SU-DHL-6 (cell line): ENCODE data around the gene ABCA5.
"Not testable (repeated sequence)": the region's sequence is repeated elsewhere in the genome, so short reads cannot be mapped to it uniquely, and the experiment has no call there.

Experiments used
- H2AFZ ChIP-seq: fragments of 200-600 bp; sonication (generic); 2 replicates; pipeline ENCODE4 v1.6.1; 2014; ENCODE audit warnings: low read depth, mild to moderate bottlenecking, moderate library complexity, mixed read lengths, antibody characterized with exemption, low read length; ENCODE audit not compliant: severe bottlenecking
- H3F3A ChIP-seq: fragments of 200-600 bp; shearing (Covaris generic); 2 replicates; pipeline ENCODE4 v1.6.0; 2016; ENCODE audit warnings: antibody characterized with exemption, mild to moderate bottlenecking; ENCODE audit not compliant: insufficient read depth
- H3K27ac ChIP-seq: fragments of 200-600 bp; sonication (generic); 2 replicates; pipeline ENCODE4 v1.5.1; 2016; ENCODE audit warnings: low read depth, mild to moderate bottlenecking, low read length, moderate library complexity, mixed read lengths
- H3K27me3 ChIP-seq: fragments of 200-600 bp; sonication (generic), shearing (Covaris generic); 2 replicates; pipeline ENCODE4 v1.6.0; 2014; ENCODE audit warnings: mild to moderate bottlenecking, low read length
- H3K36me3 ChIP-seq: fragments of 200-600 bp; sonication (generic); 2 replicates; pipeline ENCODE4 v1.6.1; 2014; ENCODE audit warnings: mild to moderate bottlenecking, low read length, mixed read lengths
- H3K4me2 ChIP-seq: fragments of 300-600, 200-600 bp; shearing (Covaris generic), sonication (generic); 2 replicates; pipeline ENCODE4 v1.6.0; 2014; ENCODE audit warnings: low read length, low read depth, mild to moderate bottlenecking; ENCODE audit not compliant: poor library complexity, severe bottlenecking
- H3K4me3 ChIP-seq: fragments of 200-600 bp; sonication (generic); 2 replicates; pipeline ENCODE4 v1.5.1; 2014; ENCODE audit warnings: antibody characterized with exemption, low read length, mild to moderate bottlenecking, mixed read lengths; ENCODE audit not compliant: insufficient read depth, poor library complexity, severe bottlenecking
- H3K79me2 ChIP-seq: fragments of 200-600 bp; sonication (generic); 2 replicates; pipeline ENCODE4 v1.6.1; 2014; ENCODE audit warnings: mild to moderate bottlenecking, low read length, moderate library complexity; ENCODE audit not compliant: insufficient read depth
- H3K9ac ChIP-seq: fragments of 200-600 bp; sonication (generic); 2 replicates; pipeline ENCODE4 v1.7.0; 2014; ENCODE audit warnings: mild to moderate bottlenecking, low read length
- H3K9me2 ChIP-seq: fragments of 200-600 bp; sonication (generic); replicated peaks from 2 replicates; pipeline ENCODE4 v1.6.1; 2014; ENCODE audit warnings: low read length; ENCODE audit not compliant: insufficient read depth
- H3K9me3 ChIP-seq: fragments of 200-600 bp; sonication (generic); 2 replicates; pipeline ENCODE4 v1.6.1; 2014; ENCODE audit warnings: low read length, mixed read lengths; ENCODE audit not compliant: insufficient read depth
- H4K20me1 ChIP-seq: fragments of 200-600 bp; sonication (generic); 2 replicates; pipeline ENCODE4 v1.6.1; 2014; ENCODE audit warnings: low read depth, mild to moderate bottlenecking, antibody characterized with exemption, low read length, moderate library complexity, mixed read lengths
- EZH2phosphoT487 ChIP-seq: fragments of 200-600 bp; sonication (generic), shearing (Covaris generic); conservative IDR thresholded peaks from 2 replicates; pipeline ENCODE4 v1.6.1; 2018; ENCODE audit warnings: mild to moderate bottlenecking, antibody characterized with exemption, low read length, moderate library complexity, mixed read lengths
- TF ChIP-seq, protein P1 (sequence below): fragments of 200-600 bp; sonication (generic); IDR thresholded peaks from one replicate; pipeline ENCODE4 v1.5.1; 2017; ENCODE audit warnings: antibody characterized with exemption, mild to moderate bottlenecking, low read length, moderate library complexity; ENCODE audit not compliant: insufficient read depth, poor library complexity, severe bottlenecking

Gene ABCA5

DNA sequence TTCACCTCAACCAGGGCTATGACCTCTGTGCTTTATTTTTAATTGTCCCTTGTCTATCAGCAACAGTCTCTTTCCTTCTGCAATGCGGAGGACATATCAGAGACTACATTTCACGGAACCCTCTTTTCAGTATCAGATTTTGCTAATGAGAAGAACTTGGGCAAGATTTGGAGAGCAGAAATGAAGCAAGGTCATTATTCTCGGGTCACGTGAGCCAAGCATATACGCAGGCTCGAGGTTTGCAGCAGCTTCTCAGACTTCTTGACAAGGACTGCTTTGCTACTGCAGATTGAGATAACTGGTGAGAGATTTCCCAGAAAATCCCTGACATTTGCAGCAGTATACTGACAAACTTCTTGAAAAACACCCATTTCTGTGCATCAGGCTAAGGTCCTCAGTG lies 128.7 kb downstream of the ABCA5 start:
- Histone ChIP-seq H4K20me1 (no peaks in the 10 kb centered on the region), H3K9me2 (no peaks in the 10 kb centered on the region), H3K4me2 (no peak overlapping the region), H3K9me3 (no peaks in the 10 kb centered on the region), H3K27ac (no peak overlapping the region), H3K9ac (no peak overlapping the region), H3K36me3 (no peaks in the 10 kb centered on the region), H3K27me3 (no peaks in the 10 kb centered on the region), H2AFZ (no peak overlapping the region), H3K4me3 (no peak overlapping the region), H3F3A (no peaks in the 10 kb centered on the region), H3K79me2 (no peaks in the 10 kb centered on the region)
- TF ChIP-seq, protein P1, sequence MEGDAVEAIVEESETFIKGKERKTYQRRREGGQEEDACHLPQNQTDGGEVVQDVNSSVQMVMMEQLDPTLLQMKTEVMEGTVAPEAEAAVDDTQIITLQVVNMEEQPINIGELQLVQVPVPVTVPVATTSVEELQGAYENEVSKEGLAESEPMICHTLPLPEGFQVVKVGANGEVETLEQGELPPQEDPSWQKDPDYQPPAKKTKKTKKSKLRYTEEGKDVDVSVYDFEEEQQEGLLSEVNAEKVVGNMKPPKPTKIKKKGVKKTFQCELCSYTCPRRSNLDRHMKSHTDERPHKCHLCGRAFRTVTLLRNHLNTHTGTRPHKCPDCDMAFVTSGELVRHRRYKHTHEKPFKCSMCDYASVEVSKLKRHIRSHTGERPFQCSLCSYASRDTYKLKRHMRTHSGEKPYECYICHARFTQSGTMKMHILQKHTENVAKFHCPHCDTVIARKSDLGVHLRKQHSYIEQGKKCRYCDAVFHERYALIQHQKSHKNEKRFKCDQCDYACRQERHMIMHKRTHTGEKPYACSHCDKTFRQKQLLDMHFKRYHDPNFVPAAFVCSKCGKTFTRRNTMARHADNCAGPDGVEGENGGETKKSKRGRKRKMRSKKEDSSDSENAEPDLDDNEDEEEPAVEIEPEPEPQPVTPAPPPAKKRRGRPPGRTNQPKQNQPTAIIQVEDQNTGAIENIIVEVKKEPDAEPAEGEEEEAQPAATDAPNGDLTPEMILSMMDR = no peak
- no peak for TF ChIP-seq EZH2phosphoT487

DNA sequence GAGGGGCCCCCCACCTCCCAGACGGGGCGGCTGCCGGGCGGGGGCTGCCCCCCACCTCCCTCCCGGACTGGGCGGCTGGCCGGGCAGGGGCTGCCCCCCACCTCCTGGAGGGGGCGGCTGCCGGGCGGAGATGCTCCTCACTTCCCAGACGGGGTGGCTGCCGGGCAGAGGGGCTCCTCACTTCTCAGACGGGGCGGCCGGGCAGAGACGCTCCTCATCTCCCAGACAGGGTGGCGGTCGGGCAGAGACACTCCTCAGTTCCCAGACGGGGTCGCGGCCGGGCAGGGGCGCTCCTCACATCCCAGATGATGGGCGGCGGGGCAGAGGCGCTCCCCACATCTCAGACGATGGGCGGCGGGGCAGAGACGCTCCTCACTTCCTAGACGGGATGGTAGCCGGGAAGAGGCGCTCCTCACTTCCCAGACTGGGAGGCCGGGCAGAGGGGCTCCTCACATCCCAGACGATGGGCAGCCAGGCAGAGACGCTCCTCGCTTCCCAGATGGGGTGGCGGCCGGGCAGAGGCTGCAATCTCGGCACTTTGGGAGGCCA lies 130.8 kb downstream of the ABCA5 start:
- not testable (repeated sequence) for H3K27ac ChIP-seq, H4K20me1 ChIP-seq, H3K27me3 ChIP-seq, H3K36me3 ChIP-seq, H3K9ac ChIP-seq, H3K4me3 ChIP-seq, H3K9me2 ChIP-seq, H3K79me2 ChIP-seq, H3K4me2 ChIP-seq, H3K9me3 ChIP-seq, H3F3A ChIP-seq, H2AFZ ChIP-seq
